HEK293 (cell line): Measurements from ENCODE around the gene MAP3K20.

Experiments
- CTCF ChIA-PET: fragments of 350-600 bp; formaldehyde crosslinking; extraction: SDS; loops from one replicate; lab custom pipeline; 2021; ENCODE audit warnings: antibody characterized with exemption; lab: Yijun Ruan, JAX
- POLR2A ChIA-PET: fragments of 300-600 bp; formaldehyde crosslinking; extraction: SDS; loops from one replicate; lab custom pipeline; 2020; ENCODE audit warnings: antibody characterized with exemption, inconsistent platforms; lab: Yijun Ruan, JAX
- H3K27ac ChIP-seq: fragments of 200-500 bp; sonication (Bioruptor generic); 2 replicates; pipeline ENCODE4 v1.5.1; 2014; ENCODE audit warnings: low read depth, low read length, control low read depth, inconsistent platforms; ENCODE audit errors: extremely low read depth
- H3K36me3 ChIP-seq, 2 experiments: fragments of 200-500 bp in 1 of 2; sonication (Bioruptor generic) in 1 of 2; 1 replicate in 1 of 2; 2 replicates in 1 of 2; pipeline ENCODE4 v1.5.1; 2014 to 2017; ENCODE audit warnings: inconsistent platforms in 2 of 2, low read length in 2 of 2; ENCODE audit not compliant: control insufficient read depth in 2 of 2, insufficient read depth in 1 of 2
- H3K4me1 ChIP-seq: fragments of 200-500 bp; sonication (Bioruptor generic); 2 replicates; pipeline ENCODE4 v1.5.1; 2014; ENCODE audit warnings: mild to moderate bottlenecking, low read length, inconsistent platforms; ENCODE audit not compliant: control insufficient read depth, insufficient read depth
- H3K4me3 ChIP-seq: 2 replicates; pipeline ENCODE4 v1.5.1; 2011; ENCODE audit warnings: low read depth, mild to moderate bottlenecking, control low read depth, low read length, moderate library complexity
- H3K9me3 ChIP-seq: fragments of 200-500 bp; sonication (Bioruptor generic); 2 replicates; pipeline ENCODE4 v1.5.1; 2014; ENCODE audit warnings: low read depth, low read length, inconsistent platforms; ENCODE audit not compliant: control insufficient read depth, insufficient read depth
- BCL6B ChIP-seq: fragments of 450-650 bp; formaldehyde crosslinking; IDR thresholded peaks from 2 replicates; pipeline ENCODE4 v1.5.1; 2017; ENCODE audit warnings: missing biosample characterization, missing genetic modification characterization
- KLF7 ChIP-seq: fragments of 450-650 bp; formaldehyde crosslinking; IDR thresholded peaks from 2 replicates; pipeline ENCODE4 v1.5.1; 2016; ENCODE audit warnings: missing biosample characterization, missing genetic modification characterization, borderline replicate concordance
- PRDM1 ChIP-seq: fragments of 450-650 bp; formaldehyde crosslinking; IDR thresholded peaks from 2 replicates; pipeline ENCODE4; 2016; ENCODE audit warnings: missing biosample characterization, missing genetic modification characterization
- SCRT2 ChIP-seq: fragments of 450-650 bp; formaldehyde crosslinking; IDR thresholded peaks from 2 replicates; pipeline ENCODE4 v1.5.1; 2016; ENCODE audit warnings: missing biosample characterization, missing genetic modification characterization
- SETDB1 ChIP-seq: IDR thresholded peaks from one replicate; pipeline ENCODE4 v1.6.1; 2017; ENCODE audit warnings: mild to moderate bottlenecking, low read length, moderate library complexity, mixed read lengths; ENCODE audit not compliant: insufficient read length
- ZFHX2 ChIP-seq: fragments of 450-650 bp; formaldehyde crosslinking; conservative IDR thresholded peaks from 2 replicates; pipeline ENCODE4 v1.5.1; 2016; ENCODE audit warnings: missing biosample characterization, missing genetic modification characterization
- ZIC2 ChIP-seq: fragments of 450-650 bp; formaldehyde crosslinking; IDR thresholded peaks from 2 replicates; pipeline ENCODE4 v1.5.1; 2016; ENCODE audit warnings: missing biosample characterization, missing genetic modification characterization
- ZNF132 ChIP-seq: fragments of 450-650 bp; formaldehyde crosslinking; IDR thresholded peaks from 2 replicates; pipeline ENCODE4 v1.5.1; 2017; ENCODE audit warnings: missing biosample characterization, missing genetic modification characterization, borderline replicate concordance
- ZNF148 ChIP-seq: fragments of 450-650 bp; formaldehyde crosslinking; IDR thresholded peaks from 2 replicates; pipeline ENCODE4 v1.5.0; 2017; ENCODE audit warnings: missing biosample characterization, missing genetic modification characterization, borderline replicate concordance
- ZNF184 ChIP-seq: fragments of 450-650 bp; IDR thresholded peaks from 2 replicates; pipeline ENCODE4 v1.5.1; 2018; ENCODE audit warnings: missing biosample characterization, mild to moderate bottlenecking, missing genetic modification characterization
- ZNF548 ChIP-seq: fragments of 450-650 bp; formaldehyde crosslinking; IDR thresholded peaks from 2 replicates; pipeline ENCODE4 v1.5.1; 2016; ENCODE audit warnings: missing biosample characterization, missing genetic modification characterization
- ZNF629 ChIP-seq: fragments of 450-650 bp; formaldehyde crosslinking; IDR thresholded peaks from 2 replicates; pipeline ENCODE4 v1.5.1; 2017; ENCODE audit warnings: missing biosample characterization, missing genetic modification characterization
- ZNF639 ChIP-seq: fragments of 450-650 bp; formaldehyde crosslinking; IDR thresholded peaks from 2 replicates; pipeline ENCODE4 v1.5.1; 2016; ENCODE audit warnings: missing biosample characterization, missing genetic modification characterization
- ZNF654 ChIP-seq: fragments of 450-650 bp; formaldehyde crosslinking; IDR thresholded peaks from 2 replicates; pipeline ENCODE4 v1.5.1; 2016; ENCODE audit warnings: low read depth, missing biosample characterization, missing genetic modification characterization
- ZNF670 ChIP-seq: fragments of 450-650 bp; formaldehyde crosslinking; IDR thresholded peaks from 2 replicates; pipeline ENCODE4 v1.5.1; 2016; ENCODE audit warnings: missing biosample characterization, missing genetic modification characterization, low read depth
- ZNF776 ChIP-seq: fragments of 450-650 bp; formaldehyde crosslinking; IDR thresholded peaks from 2 replicates; pipeline ENCODE4 v1.5.0; 2017; ENCODE audit warnings: missing biosample characterization, missing genetic modification characterization, borderline replicate concordance
- ZSCAN23 ChIP-seq: fragments of 450-650 bp; formaldehyde crosslinking; IDR thresholded peaks from 2 replicates; pipeline ENCODE4 v1.5.1; 2016; ENCODE audit warnings: missing biosample characterization, missing genetic modification characterization
- ZXDB ChIP-seq: fragments of 450-650 bp; formaldehyde crosslinking; IDR thresholded peaks from 2 replicates; pipeline ENCODE4 v1.5.1; 2016; ENCODE audit warnings: missing biosample characterization, missing genetic modification characterization
- TF ChIP-seq, protein P1 (sequence below): fragments of 450-650 bp; formaldehyde crosslinking; IDR thresholded peaks from 2 replicates; pipeline ENCODE4 v1.5.1; 2016; ENCODE audit warnings: missing biosample characterization, missing genetic modification characterization

The MAP3K20 gene

DNA sequence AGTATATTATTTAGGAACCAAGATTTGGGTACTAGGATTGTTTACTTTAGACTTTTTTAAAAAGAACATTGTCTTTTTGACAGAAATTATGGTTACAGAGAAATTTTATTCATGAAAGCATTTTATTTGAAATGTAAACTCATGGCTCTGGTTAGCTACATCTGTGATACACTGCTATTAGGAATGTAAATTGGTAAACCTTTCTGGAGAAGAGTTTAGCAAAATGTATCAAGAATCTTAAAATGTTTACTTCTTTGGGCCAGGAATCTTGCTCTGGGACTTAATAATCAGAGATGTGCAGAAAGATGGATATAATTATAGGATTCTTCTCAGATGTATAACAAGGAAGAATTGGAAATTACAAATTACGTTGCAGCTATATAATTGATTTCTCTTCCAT is 19.7 kb downstream of the MAP3K20 start (continued):
- TF ChIP-seq BCL6B (tag by site-specific recombination) = no peak
- TF ChIP-seq SCRT2 (tag by site-specific recombination) = no peak
- no peak for TF ChIP-seq ZXDB (tag by site-specific recombination)
- TF ChIP-seq ZNF148 (tag by site-specific recombination) = no peak

DNA sequence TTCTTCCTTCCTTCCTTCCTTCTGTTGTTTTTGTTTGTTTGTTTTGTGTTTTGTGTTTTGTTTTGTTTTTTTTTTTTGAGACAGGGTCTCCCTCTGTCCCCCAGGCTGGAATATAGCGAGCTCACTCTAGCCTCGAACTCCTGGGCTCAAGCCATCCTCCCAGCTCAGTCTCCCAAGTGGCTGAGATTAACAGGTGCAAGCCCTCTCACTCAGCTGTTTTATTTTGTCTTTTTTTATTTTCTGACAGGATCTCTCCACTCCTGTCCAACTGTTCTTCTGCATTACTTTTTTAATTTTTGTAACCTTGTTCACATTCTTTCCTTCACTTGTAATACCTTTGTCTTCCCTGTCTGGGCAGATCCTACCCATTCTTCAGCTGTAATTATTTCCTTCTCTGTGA is 23.6 kb downstream of the MAP3K20 start:
- Histone ChIP-seq H3K36me3 (peaks cover 0 to 17% of the 10 kb centered on the region in 2 experiments; a peak in 1 of 3 replicates), H3K4me3 (no peak overlapping the region), H3K9me3 (no peaks in the 10 kb centered on the region), H3K27ac (no peak overlapping the region), H3K4me1 (no peaks in the 10 kb centered on the region; the same call in 1 of the 2 replicates)
- TF ChIP-seq ZNF548 (tag by site-specific recombination) (no peak), ZIC2 (tag by site-specific recombination) (no peak), ZNF629 (tag by site-specific recombination) (no peak), PRDM1 (tag by site-specific recombination) (no peak), SETDB1 (no peak), ZNF132 (tag by site-specific recombination) (no peak), ZNF670 (tag by site-specific recombination) (no peak), ZNF184 (tag by site-specific recombination) (no peak), ZNF776 (tag by site-specific recombination) (no peak), ZNF639 (tag by site-specific recombination) (no peak), ZNF654 (no peak), KLF7 (no peak), ZSCAN23 (tag by site-specific recombination) (no peak), ZFHX2 (no peak)
- TF ChIP-seq, protein P1, sequence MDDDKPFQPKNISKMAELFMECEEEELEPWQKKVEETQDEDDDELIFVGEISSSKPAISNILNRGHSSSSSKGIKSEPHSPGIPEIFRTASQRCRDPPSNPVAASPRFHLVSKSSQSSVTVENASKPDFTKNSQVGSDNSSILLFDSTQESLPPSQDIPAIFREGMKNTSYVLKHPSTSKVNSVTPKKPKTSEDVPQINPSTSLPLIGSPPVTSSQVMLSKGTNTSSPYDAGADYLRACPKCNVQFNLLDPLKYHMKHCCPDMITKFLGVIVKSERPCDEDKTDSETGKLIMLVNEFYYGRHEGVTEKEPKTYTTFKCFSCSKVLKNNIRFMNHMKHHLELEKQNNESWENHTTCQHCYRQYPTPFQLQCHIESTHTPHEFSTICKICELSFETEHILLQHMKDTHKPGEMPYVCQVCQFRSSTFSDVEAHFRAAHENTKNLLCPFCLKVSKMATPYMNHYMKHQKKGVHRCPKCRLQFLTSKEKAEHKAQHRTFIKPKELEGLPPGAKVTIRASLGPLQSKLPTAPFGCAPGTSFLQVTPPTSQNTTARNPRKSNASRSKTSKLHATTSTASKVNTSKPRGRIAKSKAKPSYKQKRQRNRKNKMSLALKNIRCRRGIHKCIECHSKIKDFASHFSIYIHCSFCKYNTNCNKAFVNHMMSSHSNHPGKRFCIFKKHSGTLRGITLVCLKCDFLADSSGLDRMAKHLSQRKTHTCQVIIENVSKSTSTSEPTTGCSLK (tag by site-specific recombination) = no peak
- CTCF ChIA-PET = interaction anchor here (0.6 to 0.7 kb wide), 2 partner anchors 285 to 291 kb away, joined by 3 read pairs; no protein-coding TSS in a partner anchor
- POLR2A ChIA-PET = interaction anchor here (0.5 kb wide), 1 partner anchor 64 kb away, joined by 3 read pairs; no protein-coding TSS in a partner anchor
